HCT116 (cell line): Measurements from ENCODE around the gene RALGPS1. TPM values are rescaled to one million over a fixed set of nuclear protein-coding genes. Genes with fewer than 3 reads are reported as not detected.

Source experiments
- ATAC-seq: fragments of 200-7000 bp; cut with Tn5 transposase; 2 replicates; pipeline ENCODE4 v1.9.1; 2020; ENCODE audit warnings: mild to moderate bottlenecking, moderate library complexity
- BruUV-seq: library from RNA; stranded (reverse); fragments of 400-500 nt; replicated peaks from 2 replicates; lab custom pipeline; 2021; lab: Mats Ljungman, UMichigan
- CTCF ChIA-PET: fragments of 300-600 bp; sonication (Branson Sonifier 250); formaldehyde crosslinking; loops from one replicate; lab custom pipeline; 2021; ENCODE audit warnings: antibody characterized with exemption; lab: Charles Lee
- POLR2A ChIA-PET: fragments of 300-600, 350-600 bp; sonication (Branson Sonifier 250); formaldehyde crosslinking; loops from one replicate; lab custom pipeline; 2021; ENCODE audit warnings: antibody characterized with exemption; lab: Charles Lee
- RAD21 ChIA-PET, 2 experiments: fragments of 300-600 bp; sonication (Branson Sonifier 250); formaldehyde crosslinking; loops; one replicate each; lab custom pipeline; 2023; ENCODE audit warnings: low total read pairs in 2 of 2; ENCODE audit not compliant: uncharacterized antibody in 2 of 2, unreplicated experiment in 2 of 2, low non-redundant PET in 1 of 2; lab: Charles Lee
- DNase-seq: peaks from one replicate; pipeline ENCODE4 v3.0.0-alpha.2; 2010; ENCODE audit warnings: low read depth, low spot score
- H2AFZ ChIP-seq: fragments of 200-600 bp; shearing (Covaris generic), sonication (generic); 2 replicates; pipeline ENCODE4 v1.6.1; 2017; ENCODE audit warnings: low read depth, mixed run types, mixed read lengths, antibody characterized with exemption, low read length; ENCODE audit not compliant: poor library complexity, severe bottlenecking
- H3K27ac ChIP-seq: 2 replicates; pipeline ENCODE4 v1.5.1; 2012; ENCODE audit warnings: low read depth, low read length
- H3K27me3 ChIP-seq: fragments of 200-600 bp; sonication (generic); 2 replicates; pipeline ENCODE4 v1.6.1; 2016; ENCODE audit warnings: mixed run types, low read length, mixed read lengths; ENCODE audit not compliant: insufficient read depth
- H3K36me3 ChIP-seq, 2 experiments: fragments of 200-500 bp in 1 of 2; fragments of 200-600 bp in 1 of 2; sonication (Bioruptor generic) in 1 of 2; sonication (generic) in 1 of 2; 2 replicates each; pipeline versions ENCODE4 v1.5.1 to v1.6.1; 2014 to 2016; ENCODE audit warnings: low read length in 2 of 2, inconsistent platforms in 1 of 2, mixed read lengths in 1 of 2, mixed run types in 1 of 2; ENCODE audit not compliant: insufficient read depth in 2 of 2, control insufficient read depth in 1 of 2
- H3K4me1 ChIP-seq, 2 experiments: fragments of 200-600 bp in 1 of 2; sonication (generic) in 1 of 2; 2 replicates each; pipeline versions ENCODE4 v1.5.1 to v1.6.1; 2012 to 2017; ENCODE audit warnings: low read length in 2 of 2, inconsistent platforms in 1 of 2, mild to moderate bottlenecking in 1 of 2, mixed read lengths in 1 of 2, mixed run types in 1 of 2, moderate library complexity in 1 of 2; ENCODE audit not compliant: insufficient read depth in 2 of 2, control insufficient read depth in 1 of 2
- H3K4me2 ChIP-seq: fragments of 200-600 bp; sonication (generic); 2 replicates; pipeline ENCODE4 v1.6.1; 2017; ENCODE audit warnings: mixed run types, low read length, mixed read lengths
- H3K4me3 ChIP-seq, 2 experiments: fragments of 200-600 bp in 1 of 2; sonication (generic) in 1 of 2; replicated peaks in 1 of 2; 2 replicates each; pipeline ENCODE4 v1.5.1; 2011 to 2016; ENCODE audit warnings: low read length in 2 of 2, control low read depth in 1 of 2, low read depth in 1 of 2, mild to moderate bottlenecking in 1 of 2, mixed read lengths in 1 of 2, mixed run types in 1 of 2
- H3K79me2 ChIP-seq: fragments of 200-600 bp; sonication (generic); 2 replicates; pipeline ENCODE4 v1.6.1; 2017; ENCODE audit warnings: mild to moderate bottlenecking, mixed run types, low read length, moderate library complexity, mixed read lengths; ENCODE audit not compliant: insufficient read depth
- H3K9ac ChIP-seq: fragments of 200-600 bp; sonication (generic); 2 replicates; pipeline ENCODE4 v1.6.1; 2016; ENCODE audit warnings: low read length, mixed read lengths
- H3K9me2 ChIP-seq: fragments of 200-600 bp; sonication (generic), shearing (Covaris generic); 2 replicates; pipeline ENCODE4 v1.6.1; 2017; ENCODE audit warnings: mixed run types, mild to moderate bottlenecking, moderate library complexity; ENCODE audit not compliant: insufficient read depth
- H3K9me3 ChIP-seq, 2 experiments: fragments of 200-500 bp in 1 of 2; fragments of 200-600 bp in 1 of 2; sonication (Bioruptor generic) in 1 of 2; sonication (generic) in 1 of 2; 2 replicates each; pipeline ENCODE4 v1.6.1; 2014 to 2017; ENCODE audit warnings: low read length in 2 of 2, mixed read lengths in 2 of 2, inconsistent platforms in 1 of 2, low read depth in 1 of 2, mild to moderate bottlenecking in 1 of 2, mixed run types in 1 of 2, moderate library complexity in 1 of 2; ENCODE audit not compliant: control insufficient read depth in 1 of 2, insufficient read depth in 1 of 2
- H4K20me1 ChIP-seq: fragments of 200-600 bp; sonication (generic), shearing (Covaris generic); 2 replicates; pipeline ENCODE4 v1.6.1; 2017; ENCODE audit warnings: mixed run types, mild to moderate bottlenecking, moderate library complexity; ENCODE audit not compliant: insufficient read depth
- ATF3 ChIP-seq: IDR thresholded peaks from 2 replicates; pipeline ENCODE4 v1.6.1; 2012
- CBX3 ChIP-seq: IDR thresholded peaks from 2 replicates; pipeline ENCODE4 v1.6.1; 2012; ENCODE audit warnings: low read depth
- EGR1 ChIP-seq: IDR thresholded peaks from 2 replicates; pipeline ENCODE4 v1.6.1; 2012; ENCODE audit warnings: low read depth
- ELF1 ChIP-seq: IDR thresholded peaks from 2 replicates; pipeline ENCODE4 v1.6.1; 2012; ENCODE audit warnings: low read depth, borderline replicate concordance
- EZH2 ChIP-seq: fragments of 200-600 bp; sonication (generic); IDR thresholded peaks from 2 replicates; pipeline ENCODE4 v1.6.1; 2017; ENCODE audit warnings: antibody characterized with exemption, mixed run types
- EZH2phosphoT487 ChIP-seq: fragments of 200-600 bp; IDR thresholded peaks from 2 replicates; pipeline ENCODE4 v1.6.1; 2018; ENCODE audit warnings: antibody characterized with exemption, borderline replicate concordance
- FOSL1 ChIP-seq: IDR thresholded peaks from 2 replicates; pipeline ENCODE4 v1.6.1; 2012; ENCODE audit warnings: low read depth
- MAX ChIP-seq: IDR thresholded peaks from 2 replicates; pipeline ENCODE4 v1.6.1; 2012
- POLR2A ChIP-seq: IDR thresholded peaks from 2 replicates; pipeline ENCODE4 v1.7.0; 2011; ENCODE audit warnings: borderline replicate concordance; ENCODE audit not compliant: insufficient read depth, insufficient read length; ENCODE audit errors: extremely low read depth
- POLR2AphosphoS5 ChIP-seq: IDR thresholded peaks from 2 replicates; pipeline ENCODE4 v1.6.1; 2011; ENCODE audit warnings: mild to moderate bottlenecking, low read depth, low read length, moderate library complexity
- SIN3A ChIP-seq: IDR thresholded peaks from 2 replicates; pipeline ENCODE4 v1.6.1; 2012; ENCODE audit warnings: low read depth
- ZBTB33 ChIP-seq: IDR thresholded peaks from 2 replicates; pipeline ENCODE4 v1.6.1; 2011; ENCODE audit warnings: mild to moderate bottlenecking, low read length, moderate library complexity; ENCODE audit not compliant: insufficient replicate concordance; ENCODE audit errors: extremely low read depth
- ZFX ChIP-seq: fragments of 450-650 bp; IDR thresholded peaks from 2 replicates; pipeline ENCODE4 v1.6.1; 2017
- ZNF274 ChIP-seq: fragments of 200-500 bp; sonication (Bioruptor generic); IDR thresholded peaks from 2 replicates; pipeline ENCODE4 v1.6.1; 2014; ENCODE audit warnings: mild to moderate bottlenecking, low read depth, low read length, inconsistent platforms
- intact Hi-C: fragments of 100-400 bp; cut with micrococcal nuclease; formaldehyde crosslinking; loops from 2 replicates; pipeline ENCODE4 v1.10.0; 2022
- total RNA-seq: library from RNA; stranded (reverse); gene quantifications from one replicate; pipeline ENCODE4 v1.2.1, GENCODE V29; 2021; ENCODE audit not compliant: unreplicated experiment

Gene RALGPS1
- total RNA-seq, 1 experiment from 2014 or later, result 7.6 TPM

- TF ChIP-seq POLR2AphosphoS5 (no peak), CBX3 (no peak), ZBTB33 (no peak), EZH2 (no peak), ZFX (no peak), EGR1 (no peak), MAX (no peak)
Measured at GRCh38 chr9:127008076-127008475, 93.5 kb downstream of the RALGPS1 start (continued).

- ATAC-seq, result no peak
- intact Hi-C loops, result no loop called here
- Histone ChIP-seq H3K4me2 (no peak overlapping the region), H3K4me3 (no peak overlapping the region), H3K79me2 (no peaks in the 10 kb centered on the region), H3K9me3 (no peaks in the 10 kb centered on the region)
- RAD21 ChIA-PET, result no interaction called here
- BruUV-seq, result no TSS peak
- TF ChIP-seq ATF3 (no peak), ELF1 (no peak), ZNF274 (no peak), POLR2A (no peak), SIN3A (no peak), FOSL1 (no peak), EZH2phosphoT487 (no peak), ZBTB33 (no peak)
- TF ChIP-seq, all 23 proteins: peak for 0
- no peaks in the 10 kb centered on the region for H4K20me1 ChIP-seq
- CTCF ChIA-PET, result no interaction called here
- H3K36me3 ChIP-seq, result no peaks in the 10 kb centered on the region
- peaks cover 3 to 10% of the 10 kb centered on the region in 2 experiments; a peak in 2 of 4 replicates for H3K4me1 ChIP-seq
- POLR2A ChIA-PET, result no interaction called here
- H3K27ac ChIP-seq, result no peak overlapping the region
- no peaks in the 10 kb centered on the region for H3K9me2 ChIP-seq
- H3K9ac ChIP-seq, result no peak overlapping the region
- no peaks in the 10 kb centered on the region; the same call in 1 of the 2 replicates for H3K27me3 ChIP-seq
- DNase-seq, result no peak
- no peak overlapping the region for H2AFZ ChIP-seq
Measured at GRCh38 chr9:127011772-127012171, 97.2 kb downstream of the RALGPS1 start.
